Prostate gland (tissue), 2 donors: ENCODE data around the gene LAMA4. TPM values are rescaled to one million over a fixed set of nuclear protein-coding genes. Genes with fewer than 3 reads are reported as not detected.

ENCODE experiments used
- DNase-seq: peaks from one replicate; pipeline ENCODE4 v3.0.0-alpha.2; 2019; ENCODE audit warnings: low spot score
- H3K27ac ChIP-seq, 2 donors: fragments of 200-600 bp; sonication (generic); 2 replicates each; pipeline ENCODE4 v1.5.1; 2017 to 2019
- H3K27me3 ChIP-seq: fragments of 200-600 bp; sonication (generic); replicated peaks from 2 replicates; pipeline ENCODE4 v1.5.1; 2019; ENCODE audit not compliant: insufficient read depth
- H3K36me3 ChIP-seq, 2 donors: fragments of 200-600 bp; sonication (generic); 1 replicate in 1 of 2; 2 replicates in 1 of 2; pipeline versions ENCODE4 v1.5.1 to v1.8.1; 2017 to 2019
- H3K4me1 ChIP-seq: fragments of 200-600 bp; sonication (generic); replicated peaks from 2 replicates; pipeline ENCODE4 v1.5.1; 2019
- H3K4me3 ChIP-seq, 2 donors: fragments of 200-600 bp; sonication (generic); 2 replicates each; pipeline ENCODE4 v1.5.1; 2017 to 2019
- H3K9me3 ChIP-seq: fragments of 200-600 bp; sonication (generic); 2 replicates; pipeline ENCODE4 v1.5.1; 2017
- CTCF ChIP-seq, 4 experiments: fragments of 200-600 bp in 2 of 4; fragments of 450-650 bp in 2 of 4; sonication (generic) in 2 of 4; IDR thresholded peaks; 1 replicate in 3 of 4; 2 replicates in 1 of 4; pipeline ENCODE4 v1.5.1; 2016 to 2019; ENCODE audit warnings: antibody characterized with exemption in 4 of 4, mild to moderate bottlenecking in 2 of 4, moderate library complexity in 2 of 4
- POLR2A ChIP-seq: fragments of 450-650 bp; IDR thresholded peaks from one replicate; pipeline ENCODE4 v1.6.1; 2016; ENCODE audit warnings: antibody characterized with exemption, mild to moderate bottlenecking
- POLR2AphosphoS5 ChIP-seq: sonication (generic); formaldehyde crosslinking; IDR thresholded peaks from one replicate; pipeline ENCODE4 v1.6.1; 2017; ENCODE audit warnings: antibody characterized with exemption
- WGBS: methylation state at CpG from one replicate; pipeline ENCODE4 v1.1.5; 2018; 5-methylcytosine and 5-hydroxymethylcytosine counted together
- intact Hi-C: fragments of 100-400 bp; cut with DNase I; formaldehyde crosslinking; loops from one replicate; pipeline ENCODE4 v1.14.2; 2022
- total RNA-seq, 2 donors: library from RNA; depleted of rRNA; stranded (reverse); fragments of >200 nt; gene quantifications; one replicate each; pipeline ENCODE4 v1.1.0, GENCODE V29; 2016

LAMA4 gene
- total RNA-seq, 2 donors from 2014 or later, result 9.6 to 48.3 TPM

- DNase-seq, result no peak
- TF ChIP-seq POLR2A (no peak), CTCF (IDR thresholded peaks at IDR 0.05) (no peak), POLR2AphosphoS5 (no peak)
- no peak overlapping the region for H3K27ac ChIP-seq
- intact Hi-C loops, result no loop called here
- no peaks in the 10 kb centered on the region for H3K36me3 ChIP-seq
- no peak overlapping the region for H3K4me3 ChIP-seq
- H3K4me1 ChIP-seq, result no peaks in the 10 kb centered on the region
- 51% methylated on average over 5 of the region's 5 CpGs for WGBS
- no peaks in the 10 kb centered on the region for H3K9me3 ChIP-seq
- no peaks in the 10 kb centered on the region for H3K27me3 ChIP-seq
These were observed 14.7 kb upstream of the LAMA4 start for GRCh38 chr6:112269114-112269513.

- H3K4me1 ChIP-seq, result no peaks in the 10 kb centered on the region
- no peak for DNase-seq
- H3K9me3 ChIP-seq, result no peaks in the 10 kb centered on the region
- intact Hi-C loops, result no loop called here
- H3K27me3 ChIP-seq, result no peaks in the 10 kb centered on the region
- WGBS, result 61% methylated on average over 2 of the region's 2 CpGs
- H3K4me3 ChIP-seq, result no peak overlapping the region
- no peaks in the 10 kb centered on the region for H3K36me3 ChIP-seq
- no peak for TF ChIP-seq CTCF (IDR thresholded peaks at IDR 0.05)
- no peak overlapping the region for H3K27ac ChIP-seq
These were observed 14.3 kb upstream of the LAMA4 start for GRCh38 chr6:112268654-112269053.

- no peak for TF ChIP-seq POLR2A
- TF ChIP-seq POLR2AphosphoS5, result no peak
- TF ChIP-seq CTCF (IDR thresholded peaks at IDR 0.05), result no peak
- no peak for DNase-seq
These were observed 13.7 kb upstream of the LAMA4 start for GRCh38 chr6:112268019-112268418.

GRCh38 chr6:112266331-112266730 lies 12.0 kb upstream of the LAMA4 start:
- WGBS, result 91% methylated on average over 7 of the region's 7 CpGs
- intact Hi-C loops, result no loop called here
- Histone ChIP-seq H3K27ac (no peak overlapping the region), H3K4me3 (no peak overlapping the region), H3K9me3 (no peaks in the 10 kb centered on the region), H3K36me3 (no peaks in the 10 kb centered on the region), H3K4me1 (no peaks in the 10 kb centered on the region), H3K27me3 (no peaks in the 10 kb centered on the region)
- TF ChIP-seq CTCF (IDR thresholded peaks at IDR 0.05), result no peak
- no peak for TF ChIP-seq POLR2AphosphoS5
- TF ChIP-seq POLR2A, result no peak
- DNase-seq, result no peak

More at GRCh38 chr6:112268019-112268418, 13.7 kb upstream of the LAMA4 start:
- intact Hi-C loops, result no loop called here
- H3K36me3 ChIP-seq, result no peaks in the 10 kb centered on the region
- 97% methylated on average over 2 of the region's 2 CpGs for WGBS
- no peak overlapping the region for H3K4me3 ChIP-seq
- H3K4me1 ChIP-seq, result no peaks in the 10 kb centered on the region
- H3K27me3 ChIP-seq, result no peaks in the 10 kb centered on the region
- H3K9me3 ChIP-seq, result no peaks in the 10 kb centered on the region
- H3K27ac ChIP-seq, result no peak overlapping the region

GRCh38 chr6:112259337-112259675 lies 4.9 kb upstream of the LAMA4 start:
- Histone ChIP-seq H3K27me3 (no peaks in the 10 kb centered on the region), H3K36me3 (no peaks in the 10 kb centered on the region), H3K4me3 (no peak overlapping the region), H3K27ac (no peak overlapping the region), H3K4me1 (no peaks in the 10 kb centered on the region), H3K9me3 (no peaks in the 10 kb centered on the region)
- WGBS, result 83% methylated on average over 1 of the region's 1 CpG
- intact Hi-C loops, result loop anchor here (5.0 kb wide), 1 partner anchor 53 kb away; no protein-coding TSS in a partner anchor
- TF ChIP-seq POLR2A, result no peak
- TF ChIP-seq CTCF (IDR thresholded peaks at IDR 0.05), result no peak
- TF ChIP-seq POLR2AphosphoS5, result no peak
- no peak for DNase-seq
